ENCODE results near the gene TRIM48.
"Not testable (repeated sequence)": the region's sequence is repeated elsewhere in the genome, so short reads cannot be mapped to it uniquely, and the experiment has no call there.

TRIM48 gene, protein sequence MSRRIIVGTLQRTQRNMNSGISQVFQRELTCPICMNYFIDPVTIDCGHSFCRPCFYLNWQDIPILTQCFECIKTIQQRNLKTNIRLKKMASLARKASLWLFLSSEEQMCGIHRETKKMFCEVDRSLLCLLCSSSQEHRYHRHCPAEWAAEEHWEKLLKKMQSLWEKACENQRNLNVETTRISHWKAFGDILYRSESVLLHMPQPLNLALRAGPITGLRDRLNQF

GRCh38 chr11:55261855-55262254 is at the start of gene TRIM48:
TRIM48 (plus strand) TSS chr11:55262155; CDS start chr11:55262268, 113 bp downstream.
- not testable (repeated sequence) for DNase-seq (ENCODE audit: extremely low read depth, low read depth)

- DNase-seq (ENCODE audit: extremely low read depth, low read depth): not testable (repeated sequence)
Measured at GRCh38 chr11:55238316-55238715, 23.6 kb upstream of the TRIM48 start.

DNA sequence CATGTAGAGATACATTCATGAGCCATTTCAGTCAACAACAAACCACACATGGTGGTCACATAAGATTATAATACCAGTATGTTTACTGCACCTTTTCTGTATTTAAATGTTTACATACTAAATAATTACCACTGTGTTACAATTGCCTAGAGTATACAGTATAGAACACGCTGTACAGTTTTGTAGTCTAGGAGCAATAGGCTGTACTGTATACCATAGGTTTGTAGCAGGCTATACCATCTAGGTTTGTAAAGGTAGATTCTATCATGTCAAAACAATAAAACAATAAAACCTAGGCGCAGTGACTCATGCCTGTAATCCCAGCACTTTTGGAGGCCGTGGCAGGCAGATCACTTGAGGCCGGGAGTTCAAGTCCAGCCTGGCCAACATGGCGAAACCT is 1.1 kb downstream of the TRIM48 start:
- TF ChIP-seq, protein P1, sequence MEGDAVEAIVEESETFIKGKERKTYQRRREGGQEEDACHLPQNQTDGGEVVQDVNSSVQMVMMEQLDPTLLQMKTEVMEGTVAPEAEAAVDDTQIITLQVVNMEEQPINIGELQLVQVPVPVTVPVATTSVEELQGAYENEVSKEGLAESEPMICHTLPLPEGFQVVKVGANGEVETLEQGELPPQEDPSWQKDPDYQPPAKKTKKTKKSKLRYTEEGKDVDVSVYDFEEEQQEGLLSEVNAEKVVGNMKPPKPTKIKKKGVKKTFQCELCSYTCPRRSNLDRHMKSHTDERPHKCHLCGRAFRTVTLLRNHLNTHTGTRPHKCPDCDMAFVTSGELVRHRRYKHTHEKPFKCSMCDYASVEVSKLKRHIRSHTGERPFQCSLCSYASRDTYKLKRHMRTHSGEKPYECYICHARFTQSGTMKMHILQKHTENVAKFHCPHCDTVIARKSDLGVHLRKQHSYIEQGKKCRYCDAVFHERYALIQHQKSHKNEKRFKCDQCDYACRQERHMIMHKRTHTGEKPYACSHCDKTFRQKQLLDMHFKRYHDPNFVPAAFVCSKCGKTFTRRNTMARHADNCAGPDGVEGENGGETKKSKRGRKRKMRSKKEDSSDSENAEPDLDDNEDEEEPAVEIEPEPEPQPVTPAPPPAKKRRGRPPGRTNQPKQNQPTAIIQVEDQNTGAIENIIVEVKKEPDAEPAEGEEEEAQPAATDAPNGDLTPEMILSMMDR (IDR thresholded peaks at IDR 0.05; ENCODE audit: low read depth, low read length): no peak
- no peak for DNase-seq (ENCODE audit: extremely low read depth, low read depth)

Measured in AG09319 (cell line).